Uterus (tissue), 4 donors: ENCODE data around the gene NAB2. TPM values are rescaled to one million over a fixed set of nuclear protein-coding genes. Genes with fewer than 3 reads are reported as not detected.
A peak's percentile ranks its signal among the peaks of the same experiment; 100 is the strongest.
"Not testable (repeated sequence)": the region's sequence is repeated elsewhere in the genome, so short reads cannot be mapped to it uniquely, and the experiment has no call there.

ENCODE experiments used
- DNase-seq, 2 donors: peaks; one replicate each; pipeline ENCODE4 v3.0.0-alpha.2; 2019 to 2020
- H3K27ac ChIP-seq, 2 donors: fragments of 200-600 bp; sonication (generic); 1 replicate in 1 of 2; 2 replicates in 1 of 2; pipeline ENCODE4 v1.5.1; 2016 to 2018
- H3K27me3 ChIP-seq, 2 donors: fragments of 200-600 bp; sonication (generic); one replicate each; pipeline ENCODE4 v1.5.1; 2018 to 2019; ENCODE audit warnings: control low read depth in 1 of 2
- H3K36me3 ChIP-seq, 2 donors: fragments of 200-600 bp; sonication (generic); one replicate each; pipeline ENCODE4 v1.5.1; 2019; ENCODE audit warnings: control low read depth in 1 of 2
- H3K4me1 ChIP-seq, 2 donors: fragments of 200-600 bp; sonication (generic); one replicate each; pipeline ENCODE4 v1.5.1; 2018 to 2019; ENCODE audit warnings: control low read depth in 1 of 2
- H3K4me3 ChIP-seq, 2 donors: fragments of 200-600 bp; sonication (generic); 1 replicate in 1 of 2; 2 replicates in 1 of 2; pipeline ENCODE4 v1.5.1; 2018 to 2019; ENCODE audit warnings: mild to moderate bottlenecking in 1 of 2
- H3K9me3 ChIP-seq, 2 donors: fragments of 200-600 bp; sonication (generic); one replicate each; pipeline ENCODE4 v1.5.1; 2019; ENCODE audit warnings: control low read depth in 1 of 2
- POLR2A ChIP-seq, 2 donors: fragments of 450-650 bp; IDR thresholded peaks; one replicate each; pipeline ENCODE4 v1.6.1; 2016; ENCODE audit warnings: antibody characterized with exemption in 2 of 2, mild to moderate bottlenecking in 1 of 2, moderate library complexity in 1 of 2
- intact Hi-C: fragments of 100-400 bp; cut with DNase I; formaldehyde crosslinking; loops from one replicate; pipeline ENCODE4 v1.15.1; 2023; ENCODE audit warnings: low total_unique reads
- total RNA-seq, 4 donors: library from RNA; depleted of rRNA in 3 of 4; stranded (reverse); fragments of >200 nt in 3 of 4; gene quantifications; one replicate each; pipeline versions ENCODE4 v1.1.0 to v1.2.4, GENCODE V29; 2014 to 2023
- TF ChIP-seq, protein P1 (sequence below), 4 experiments: fragments of 200-600 bp in 2 of 4; fragments of 450-650 bp in 2 of 4; sonication (generic) in 2 of 4; IDR thresholded peaks; one replicate each; pipeline ENCODE4 v1.5.1; 2016 to 2019; ENCODE audit warnings: antibody characterized with exemption in 4 of 4, mild to moderate bottlenecking in 2 of 4, moderate library complexity in 1 of 4
- donor health status: DM: yes; HTN: yes; CAD: no.

NAB2 gene
- total RNA-seq, 4 donors from 2014 or later = 9.1 to 85.8 (median 33.9) TPM

DNA sequence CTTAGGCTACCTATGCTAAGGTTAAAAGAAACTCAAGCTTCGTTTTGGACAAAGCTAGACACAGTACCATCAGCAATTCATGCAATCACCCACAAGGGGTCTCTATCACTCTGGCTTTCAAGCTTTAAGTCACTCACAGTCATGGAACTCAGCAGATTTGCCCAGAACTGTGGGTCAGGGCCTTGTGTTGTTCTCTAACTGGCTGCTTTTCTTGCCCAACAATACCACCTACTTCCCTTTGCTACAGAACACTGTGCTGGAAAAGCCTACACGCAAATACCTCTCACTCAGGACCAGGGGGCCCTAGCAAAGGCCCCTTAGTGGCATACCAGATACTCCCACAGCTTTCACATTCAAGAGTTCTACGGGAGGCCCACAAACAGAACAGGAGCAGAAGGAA is 19.4 kb upstream of the NAB2 start:
- intact Hi-C loops = loop anchor here (5.0 kb wide), 1 partner anchor 113 kb away; no protein-coding TSS in a partner anchor
- Histone ChIP-seq H3K27me3 (no peaks in the 10 kb centered on the region), H3K27ac (peak overlapping the region; percentile 75 to 85), H3K4me3 (no peak overlapping the region), H3K4me1 (peaks cover 0 to 4% of the 10 kb centered on the region in 2 donors), H3K36me3 (peaks cover 0 to 2% of the 10 kb centered on the region in 2 donors), H3K9me3 (no peaks in the 10 kb centered on the region)
- peak; percentile 51 to 83 for DNase-seq
- TF ChIP-seq, protein P1, sequence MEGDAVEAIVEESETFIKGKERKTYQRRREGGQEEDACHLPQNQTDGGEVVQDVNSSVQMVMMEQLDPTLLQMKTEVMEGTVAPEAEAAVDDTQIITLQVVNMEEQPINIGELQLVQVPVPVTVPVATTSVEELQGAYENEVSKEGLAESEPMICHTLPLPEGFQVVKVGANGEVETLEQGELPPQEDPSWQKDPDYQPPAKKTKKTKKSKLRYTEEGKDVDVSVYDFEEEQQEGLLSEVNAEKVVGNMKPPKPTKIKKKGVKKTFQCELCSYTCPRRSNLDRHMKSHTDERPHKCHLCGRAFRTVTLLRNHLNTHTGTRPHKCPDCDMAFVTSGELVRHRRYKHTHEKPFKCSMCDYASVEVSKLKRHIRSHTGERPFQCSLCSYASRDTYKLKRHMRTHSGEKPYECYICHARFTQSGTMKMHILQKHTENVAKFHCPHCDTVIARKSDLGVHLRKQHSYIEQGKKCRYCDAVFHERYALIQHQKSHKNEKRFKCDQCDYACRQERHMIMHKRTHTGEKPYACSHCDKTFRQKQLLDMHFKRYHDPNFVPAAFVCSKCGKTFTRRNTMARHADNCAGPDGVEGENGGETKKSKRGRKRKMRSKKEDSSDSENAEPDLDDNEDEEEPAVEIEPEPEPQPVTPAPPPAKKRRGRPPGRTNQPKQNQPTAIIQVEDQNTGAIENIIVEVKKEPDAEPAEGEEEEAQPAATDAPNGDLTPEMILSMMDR (IDR thresholded peaks at IDR 0.05) = peak; percentile 84 to 99 (median 92)
- peak in 1 of 2 donors; percentile 24 for TF ChIP-seq POLR2A (IDR thresholded peaks at IDR 0.05)

DNA sequence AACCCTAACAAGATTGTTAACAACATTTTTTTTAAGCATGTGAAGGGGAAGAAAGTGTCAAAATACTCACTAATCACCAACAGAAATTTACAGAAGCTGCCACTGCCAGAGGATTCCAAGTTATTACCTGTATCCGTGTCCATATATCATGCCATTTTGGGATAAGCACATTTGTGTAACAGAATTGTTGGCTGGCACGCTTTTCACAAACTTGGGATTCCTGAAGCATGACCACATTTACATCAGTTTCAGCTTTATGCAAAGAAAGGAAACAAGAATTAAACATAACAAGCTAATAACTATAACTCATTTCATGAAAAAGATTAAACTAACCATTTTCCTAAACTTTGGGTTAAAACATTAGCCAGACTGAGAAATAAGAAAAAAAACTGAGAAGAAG is 16.3 kb upstream of the NAB2 start:
- TF ChIP-seq, protein P1 (IDR thresholded peaks at IDR 0.05) = no peak
- no peak for TF ChIP-seq POLR2A (IDR thresholded peaks at IDR 0.05)
- Histone ChIP-seq H3K27ac (peak overlapping the region; percentile 75 to 85), H3K9me3 (no peaks in the 10 kb centered on the region), H3K36me3 (peaks cover 0 to 2% of the 10 kb centered on the region in 2 donors), H3K4me3 (no peak overlapping the region), H3K27me3 (no peaks in the 10 kb centered on the region), H3K4me1 (peaks cover 0 to 8% of the 10 kb centered on the region in 2 donors)
- intact Hi-C loops = loop anchor here (5.0 kb wide), 1 partner anchor 40 kb away; the partner anchor contains the start of gene STAT6
- peak in 1 of 2 donors; percentile 45 for DNase-seq

DNA sequence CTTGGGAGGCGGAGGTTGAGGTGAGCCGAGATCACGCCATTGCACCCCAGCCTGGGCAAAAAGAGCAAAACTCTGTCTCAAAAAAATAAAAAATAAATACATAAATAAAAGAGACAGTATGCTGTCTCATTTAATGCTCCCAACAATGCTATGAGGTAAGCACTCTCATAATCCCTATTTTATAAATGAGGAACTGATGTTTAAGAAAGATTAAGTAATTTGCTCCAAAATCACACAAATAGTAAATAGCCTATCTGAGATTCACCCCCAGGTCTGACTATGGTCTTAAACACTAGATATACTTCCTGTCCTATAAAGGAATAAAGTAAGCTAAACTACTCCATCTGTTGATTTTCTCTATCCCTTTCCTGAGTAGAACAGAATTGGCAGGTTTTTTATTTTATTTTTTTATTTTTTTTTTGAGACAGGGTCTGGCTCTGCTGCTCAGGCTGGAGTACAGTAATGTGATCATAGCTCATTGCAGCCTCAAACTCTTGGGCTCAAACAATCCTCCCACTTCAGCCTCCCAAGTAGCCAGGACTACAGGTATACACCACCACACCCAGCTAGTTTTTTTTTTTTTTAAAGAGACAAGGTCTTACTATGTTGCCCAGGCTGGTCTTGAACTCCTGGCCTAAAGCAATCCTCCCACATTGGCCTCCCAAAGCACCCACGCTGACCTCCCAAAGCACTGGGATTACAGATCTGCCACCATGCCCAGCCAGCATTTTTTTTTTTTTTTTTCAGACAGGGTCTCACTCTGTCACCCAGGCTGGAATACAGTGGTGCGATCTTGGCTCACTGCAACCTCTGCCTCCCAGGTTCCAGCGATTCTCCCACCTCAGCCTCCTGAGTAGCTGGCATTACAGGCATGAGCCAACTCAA is 15.1 kb upstream of the NAB2 start:
- not testable (repeated sequence) for H3K27me3 ChIP-seq, DNase-seq, H3K36me3 ChIP-seq, H3K9me3 ChIP-seq
- intact Hi-C loops = loop anchor here (5.0 kb wide), 1 partner anchor 38 kb away; the partner anchor contains the start of gene STAT6
- Histone ChIP-seq H3K27ac (peak overlapping the region; percentile 75 to 85), H3K4me1 (peaks cover 0 to 12% of the 10 kb centered on the region in 2 donors), H3K4me3 (peak overlapping the region in 1 of 2 donors; percentile 11)

DNA sequence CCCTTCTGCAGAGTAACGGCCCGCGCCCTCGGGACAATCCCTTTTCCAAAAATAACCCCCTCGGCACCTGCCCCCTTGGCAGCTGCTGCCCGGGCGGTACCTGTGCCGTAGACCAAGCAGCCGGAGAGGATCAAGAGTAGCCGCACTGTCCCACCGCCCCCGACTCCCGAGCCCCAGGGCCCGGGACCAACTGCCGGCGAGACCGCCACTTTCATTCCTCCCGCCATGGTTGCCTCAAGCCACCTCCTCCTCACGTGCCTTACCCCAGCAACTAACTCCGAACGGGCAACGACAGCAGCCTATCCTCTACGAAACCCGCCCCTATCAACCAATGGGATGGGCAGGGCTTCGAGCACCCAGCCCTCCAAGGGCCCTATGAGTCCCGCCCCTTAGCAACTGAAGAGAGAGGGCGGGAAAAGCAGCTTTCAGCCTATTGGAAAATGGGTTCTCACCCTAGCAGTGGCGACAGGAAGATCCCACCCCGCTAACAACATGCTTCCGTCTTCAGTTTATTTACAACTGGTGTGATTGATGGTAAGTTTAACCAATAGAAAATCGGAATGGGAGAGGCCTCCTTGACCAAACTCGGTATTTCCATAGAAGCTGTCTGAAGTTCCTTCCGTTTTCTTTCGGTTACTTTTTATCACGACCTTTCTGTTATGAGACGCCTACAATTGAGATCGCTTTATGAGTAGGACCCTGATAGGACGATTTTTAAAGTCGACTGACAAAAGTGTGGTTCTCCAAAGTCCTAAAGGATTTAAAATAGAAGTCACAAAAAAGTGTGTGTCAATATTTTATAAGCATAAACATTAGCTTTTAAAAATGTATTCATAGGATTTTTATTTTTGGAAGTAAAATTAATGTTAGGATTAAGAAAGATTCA is 10.2 kb upstream of the NAB2 start, which contains the start of gene NEMP1:
Gene NEMP1, minus strand, starts transcription at position 273 of the 886 bp plus-strand sequence. Its CDS starts 46 bp downstream, at position 227.
- H3K27me3 ChIP-seq = no peaks in the 10 kb centered on the region
- DNase-seq = peak; percentile 95 to 98
- H3K4me3 ChIP-seq = peak within 1 kb of the TSS; percentile 66 to 83
- no peaks in the 10 kb centered on the region for H3K9me3 ChIP-seq
- peak; percentile 46 to 56 for TF ChIP-seq POLR2A (IDR thresholded peaks at IDR 0.05)
- TF ChIP-seq, protein P1 (IDR thresholded peaks at IDR 0.05) = no peak
- H3K4me1 ChIP-seq = peaks cover 0 to 8% of the 10 kb centered on the region in 2 donors
- no peaks in the 10 kb centered on the region for H3K36me3 ChIP-seq
- peak within 1 kb of the TSS; percentile 82 to 94 for H3K27ac ChIP-seq
- intact Hi-C loops = no loop called here

DNA sequence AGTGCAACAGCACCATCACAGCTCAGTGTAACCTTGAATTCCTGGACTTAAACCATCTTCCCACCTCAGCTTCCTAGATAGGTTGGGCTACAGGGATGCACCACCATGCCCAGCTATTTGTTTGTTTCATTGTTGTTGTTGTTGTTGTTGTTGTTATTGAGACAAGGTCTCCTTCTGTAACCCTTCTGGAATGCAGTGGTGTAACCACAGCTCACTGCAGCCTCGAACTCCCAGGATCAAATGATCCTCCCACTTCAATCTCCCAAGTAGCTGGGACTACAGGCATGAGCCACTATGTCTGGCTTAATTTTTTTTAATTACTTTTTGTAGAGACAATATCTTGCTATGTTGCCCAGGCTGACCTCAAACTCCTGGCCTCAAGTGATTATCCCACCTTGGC is 9.1 kb upstream of the NAB2 start:
- Histone ChIP-seq H3K27me3 (no peaks in the 10 kb centered on the region), H3K9me3 (no peaks in the 10 kb centered on the region), H3K4me1 (peaks cover 0 to 8% of the 10 kb centered on the region in 2 donors), H3K4me3 (no peak overlapping the region), H3K36me3 (no peaks in the 10 kb centered on the region), H3K27ac (peak overlapping the region; percentile 82 to 94)
- TF ChIP-seq, protein P1 (IDR thresholded peaks at IDR 0.05) = no peak
- TF ChIP-seq POLR2A (IDR thresholded peaks at IDR 0.05) = no peak
- DNase-seq = no peak
- intact Hi-C loops = no loop called here
